ENCODE data around the gene GDF11. TPM values are rescaled to one million over a fixed set of nuclear protein-coding genes. Genes with fewer than 3 reads are reported as not detected.

GDF11 gene
- polyA plus RNA-seq (2011; rRNA removed) (4.2 and 6.7 TPM in 2 replicates), polyA minus RNA-seq (2011; rRNA and poly(A)+ RNA removed) (7.5 and 10.6 TPM in 2 replicates)

GRCh38 chr12:55742719-55743405 lies at the start of gene GDF11:
TSS of gene GDF11 (plus strand) at chr12:55743122. CDS start at chr12:55743317, 195 bp downstream.
- H3K9me3 ChIP-seq (ENCODE audit: control insufficient read depth, insufficient read depth, low read length), result no peaks in the 10 kb centered on the region
- peak within 1 kb of the TSS; percentile 79 for H3K4me3 ChIP-seq (ENCODE audit: low read depth, low read length)
- H3K27ac ChIP-seq (ENCODE audit: low read depth, low read length), result peak within 1 kb of the TSS; percentile 65
- DNase-seq (ENCODE audit: low read depth, low spot score), result no peak
- ChIA-PET POLR2A (interaction anchor here (0.6 to 1.5 kb wide), 6 partner anchors 14 to 231 kb away, joined by 3 to 9 read pairs (median 3); partner anchors contain the start of genes CD63, DNAJC14 and RAB5B), CTCF (interaction anchor here (0.6 to 1.7 kb wide), 6 partner anchors 12 to 264 kb away, joined by 3 to 5 read pairs (median 4); partner anchors contain the start of genes ORMDL2 and RAB5B)
- no peak for TF ChIP-seq CTCF (IDR thresholded peaks at IDR 0.05; ENCODE audit: low read depth, low read length)
- no peaks in the 10 kb centered on the region for H3K27me3 ChIP-seq (ENCODE audit: control insufficient read depth, insufficient read depth, low read length)

GRCh38 chr12:55693323-55694187 lies 49.4 kb upstream of the GDF11 start:
- no peaks in the 10 kb centered on the region for H3K9me3 ChIP-seq (ENCODE audit: control insufficient read depth, insufficient read depth, low read length)
- POLR2A ChIA-PET, result no interaction called here
- H3K27ac ChIP-seq (ENCODE audit: low read depth, low read length), result no peak overlapping the region
- TF ChIP-seq CTCF (IDR thresholded peaks at IDR 0.05; ENCODE audit: low read depth, low read length), result no peak
- no peak overlapping the region for H3K4me3 ChIP-seq (ENCODE audit: low read depth, low read length)
- H3K27me3 ChIP-seq (ENCODE audit: control insufficient read depth, insufficient read depth, low read length), result peaks cover 2% of the 10 kb centered on the region
- no peak for DNase-seq (ENCODE audit: low read depth, low spot score)
- CTCF ChIA-PET, result no interaction called here

- POLR2A ChIA-PET, result no interaction called here
- CTCF ChIA-PET, result no interaction called here
- Histone ChIP-seq H3K27ac (ENCODE audit: low read depth, low read length) (no peak overlapping the region), H3K9me3 (ENCODE audit: control insufficient read depth, insufficient read depth, low read length) (no peaks in the 10 kb centered on the region), H3K4me3 (ENCODE audit: low read depth, low read length) (no peak overlapping the region), H3K27me3 (ENCODE audit: control insufficient read depth, insufficient read depth, low read length) (peaks cover 2% of the 10 kb centered on the region)
- DNase-seq (ENCODE audit: low read depth, low spot score), result no peak
- no peak for TF ChIP-seq CTCF (IDR thresholded peaks at IDR 0.05; ENCODE audit: low read depth, low read length)
These were observed 48.8 kb upstream of the GDF11 start for GRCh38 chr12:55694188-55694515.

GRCh38 chr12:55694651-55695050 lies 48.3 kb upstream of the GDF11 start:
- TF ChIP-seq CTCF (IDR thresholded peaks at IDR 0.05; ENCODE audit: low read depth, low read length), result no peak
- H3K27me3 ChIP-seq (ENCODE audit: control insufficient read depth, insufficient read depth, low read length), result peaks cover 2% of the 10 kb centered on the region
- no peak overlapping the region for H3K27ac ChIP-seq (ENCODE audit: low read depth, low read length)
- no peak overlapping the region for H3K4me3 ChIP-seq (ENCODE audit: low read depth, low read length)
- no peak for DNase-seq (ENCODE audit: low read depth, low spot score)
- ChIA-PET CTCF (no interaction called here), POLR2A (no interaction called here)
- H3K9me3 ChIP-seq (ENCODE audit: control insufficient read depth, insufficient read depth, low read length), result no peaks in the 10 kb centered on the region

- Histone ChIP-seq H3K27ac (ENCODE audit: low read depth, low read length) (no peak overlapping the region), H3K9me3 (ENCODE audit: control insufficient read depth, insufficient read depth, low read length) (no peaks in the 10 kb centered on the region), H3K27me3 (ENCODE audit: control insufficient read depth, insufficient read depth, low read length) (peaks cover 2% of the 10 kb centered on the region), H3K4me3 (ENCODE audit: low read depth, low read length) (no peak overlapping the region)
- no peak for TF ChIP-seq CTCF (IDR thresholded peaks at IDR 0.05; ENCODE audit: low read depth, low read length)
- ChIA-PET POLR2A (no interaction called here), CTCF (interaction anchor here (0.5 kb wide), 1 partner anchor 42 kb away, joined by 4 read pairs; no protein-coding TSS in a partner anchor)
- DNase-seq (ENCODE audit: low read depth, low spot score), result no peak
These were observed 47.6 kb upstream of the GDF11 start for GRCh38 chr12:55695349-55695748.

All from AG04450 (cell line).